SK-N-MC (cell line): ENCODE data around the gene C12orf42.

Source experiments
- EZH2 ChIP-seq: fragments of 200-600 bp; sonication (generic); IDR thresholded peaks from one replicate; pipeline ENCODE4 v1.6.1; 2017; ENCODE audit warnings: antibody characterized with exemption
- FOXP2 ChIP-seq: optimal IDR thresholded peaks from 2 replicates; pipeline ENCODE3; 2011; ENCODE audit warnings: mild to moderate bottlenecking, moderate library complexity; ENCODE audit not compliant: insufficient read depth; ENCODE audit errors: extremely low read length, control extremely low read depth
- POLR2AphosphoS5 ChIP-seq: IDR thresholded peaks from 2 replicates; pipeline ENCODE4 v1.6.1; 2012; ENCODE audit warnings: mild to moderate bottlenecking, low read depth, low read length, borderline replicate concordance

- TF ChIP-seq EZH2 (no peak), POLR2AphosphoS5 (no peak), FOXP2 (no peak)
Measured at GRCh38 chr12:103482365-103482764, 13.4 kb downstream of the C12orf42 start.
